Panc1 (cell line): ENCODE data around the gene CCDC70.

Source experiments
- POLR2AphosphoS5 ChIP-seq: IDR thresholded peaks from 2 replicates; pipeline ENCODE4 v1.6.1; 2012; ENCODE audit warnings: mild to moderate bottlenecking, low read depth, low read length, moderate library complexity
- TCF7L2 ChIP-seq: IDR thresholded peaks from 2 replicates; pipeline ENCODE4 v1.6.1; 2011; ENCODE audit warnings: mild to moderate bottlenecking, low read depth, low read length, inconsistent platforms
- TF ChIP-seq, protein P1 (sequence below): fragments of 450-650 bp; IDR thresholded peaks from 2 replicates; pipeline ENCODE4 v1.5.1; 2017; ENCODE audit warnings: mild to moderate bottlenecking
- TF ChIP-seq, protein P2 (sequence below), 2 experiments: IDR thresholded peaks; 2 replicates each; pipeline ENCODE4 v1.6.1; 2011 to 2012; ENCODE audit warnings: low read depth in 2 of 2, control low read depth in 1 of 2, low read length in 1 of 2, mild to moderate bottlenecking in 1 of 2, moderate library complexity in 1 of 2; ENCODE audit not compliant: insufficient read depth in 1 of 2

DNA sequence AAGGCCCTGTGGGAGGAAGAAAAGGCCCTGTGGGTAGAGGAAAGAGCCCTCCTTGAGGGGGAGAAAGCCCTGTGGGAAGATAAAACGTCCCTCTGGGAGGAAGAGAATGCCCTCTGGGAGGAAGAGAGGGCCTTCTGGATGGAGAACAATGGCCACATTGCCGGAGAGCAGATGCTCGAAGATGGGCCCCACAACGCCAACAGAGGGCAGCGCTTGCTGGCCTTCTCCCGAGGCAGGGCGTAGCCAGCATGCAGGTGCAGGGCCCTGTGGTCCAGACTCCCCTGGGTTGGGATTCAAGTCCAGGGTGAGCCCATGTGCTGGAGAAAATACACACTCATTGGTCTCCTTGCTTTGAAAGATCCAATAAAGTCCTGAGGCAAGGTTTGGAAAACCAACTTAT is 4.1 kb downstream of the CCDC70 start:
- TF ChIP-seq, protein P1, sequence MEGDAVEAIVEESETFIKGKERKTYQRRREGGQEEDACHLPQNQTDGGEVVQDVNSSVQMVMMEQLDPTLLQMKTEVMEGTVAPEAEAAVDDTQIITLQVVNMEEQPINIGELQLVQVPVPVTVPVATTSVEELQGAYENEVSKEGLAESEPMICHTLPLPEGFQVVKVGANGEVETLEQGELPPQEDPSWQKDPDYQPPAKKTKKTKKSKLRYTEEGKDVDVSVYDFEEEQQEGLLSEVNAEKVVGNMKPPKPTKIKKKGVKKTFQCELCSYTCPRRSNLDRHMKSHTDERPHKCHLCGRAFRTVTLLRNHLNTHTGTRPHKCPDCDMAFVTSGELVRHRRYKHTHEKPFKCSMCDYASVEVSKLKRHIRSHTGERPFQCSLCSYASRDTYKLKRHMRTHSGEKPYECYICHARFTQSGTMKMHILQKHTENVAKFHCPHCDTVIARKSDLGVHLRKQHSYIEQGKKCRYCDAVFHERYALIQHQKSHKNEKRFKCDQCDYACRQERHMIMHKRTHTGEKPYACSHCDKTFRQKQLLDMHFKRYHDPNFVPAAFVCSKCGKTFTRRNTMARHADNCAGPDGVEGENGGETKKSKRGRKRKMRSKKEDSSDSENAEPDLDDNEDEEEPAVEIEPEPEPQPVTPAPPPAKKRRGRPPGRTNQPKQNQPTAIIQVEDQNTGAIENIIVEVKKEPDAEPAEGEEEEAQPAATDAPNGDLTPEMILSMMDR: no peak
- TF ChIP-seq, protein P2, sequence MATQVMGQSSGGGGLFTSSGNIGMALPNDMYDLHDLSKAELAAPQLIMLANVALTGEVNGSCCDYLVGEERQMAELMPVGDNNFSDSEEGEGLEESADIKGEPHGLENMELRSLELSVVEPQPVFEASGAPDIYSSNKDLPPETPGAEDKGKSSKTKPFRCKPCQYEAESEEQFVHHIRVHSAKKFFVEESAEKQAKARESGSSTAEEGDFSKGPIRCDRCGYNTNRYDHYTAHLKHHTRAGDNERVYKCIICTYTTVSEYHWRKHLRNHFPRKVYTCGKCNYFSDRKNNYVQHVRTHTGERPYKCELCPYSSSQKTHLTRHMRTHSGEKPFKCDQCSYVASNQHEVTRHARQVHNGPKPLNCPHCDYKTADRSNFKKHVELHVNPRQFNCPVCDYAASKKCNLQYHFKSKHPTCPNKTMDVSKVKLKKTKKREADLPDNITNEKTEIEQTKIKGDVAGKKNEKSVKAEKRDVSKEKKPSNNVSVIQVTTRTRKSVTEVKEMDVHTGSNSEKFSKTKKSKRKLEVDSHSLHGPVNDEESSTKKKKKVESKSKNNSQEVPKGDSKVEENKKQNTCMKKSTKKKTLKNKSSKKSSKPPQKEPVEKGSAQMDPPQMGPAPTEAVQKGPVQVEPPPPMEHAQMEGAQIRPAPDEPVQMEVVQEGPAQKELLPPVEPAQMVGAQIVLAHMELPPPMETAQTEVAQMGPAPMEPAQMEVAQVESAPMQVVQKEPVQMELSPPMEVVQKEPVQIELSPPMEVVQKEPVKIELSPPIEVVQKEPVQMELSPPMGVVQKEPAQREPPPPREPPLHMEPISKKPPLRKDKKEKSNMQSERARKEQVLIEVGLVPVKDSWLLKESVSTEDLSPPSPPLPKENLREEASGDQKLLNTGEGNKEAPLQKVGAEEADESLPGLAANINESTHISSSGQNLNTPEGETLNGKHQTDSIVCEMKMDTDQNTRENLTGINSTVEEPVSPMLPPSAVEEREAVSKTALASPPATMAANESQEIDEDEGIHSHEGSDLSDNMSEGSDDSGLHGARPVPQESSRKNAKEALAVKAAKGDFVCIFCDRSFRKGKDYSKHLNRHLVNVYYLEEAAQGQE (IDR thresholded peaks at IDR 0.05; ENCODE audit: insufficient read depth in 1 of 2, low read depth in 2 of 2, low read length in 1 of 2): no peak
- TF ChIP-seq POLR2AphosphoS5 (no peak), TCF7L2 (no peak)
